Heart left ventricle (tissue), 16 donors: ENCODE measurements around the gene CKS1B. TPM values are rescaled to one million over a fixed set of nuclear protein-coding genes. Genes with fewer than 3 reads are reported as not detected.

Experiments
- ATAC-seq, 4 donors: fragments of 200-7000 bp; cut with Tn5 transposase; one replicate each; pipeline ENCODE4 v1.9.1; 2020 to 2022; ENCODE audit warnings: moderate library complexity in 4 of 4, mild to moderate bottlenecking in 3 of 4, moderate number of reproducible peaks in 1 of 4
- DNase-seq, 5 donors: peaks; one replicate each; pipeline ENCODE4 v3.0.0-alpha.2; 2020
- H3K27ac ChIP-seq, 12 donors: fragments of 200-600 bp; sonication (generic) in 4 of 12; one replicate each; pipeline versions ENCODE4 v1.5.0 to v1.8.0; 2016 to 2022; ENCODE audit warnings: mild to moderate bottlenecking in 2 of 12
- H3K27me3 ChIP-seq, 9 donors: fragments of 200-600 bp; sonication (generic) in 2 of 9; one replicate each; pipeline versions ENCODE4 v1.5.1 to v1.8.0; 2016 to 2022; ENCODE audit warnings: mild to moderate bottlenecking in 3 of 9
- H3K36me3 ChIP-seq, 9 donors: fragments of 200-600 bp; sonication (generic) in 2 of 9; one replicate each; pipeline versions ENCODE4 v1.5.0 to v1.8.0; 2018 to 2022; ENCODE audit warnings: mild to moderate bottlenecking in 2 of 9
- H3K4me1 ChIP-seq, 12 donors: fragments of 200-600 bp; sonication (generic) in 4 of 12; one replicate each; pipeline versions ENCODE4 v1.5.0 to v1.8.0; 2016 to 2022; ENCODE audit warnings: mild to moderate bottlenecking in 3 of 12
- H3K4me3 ChIP-seq, 12 donors: fragments of 200-600 bp; sonication (generic) in 4 of 12; one replicate each; pipeline versions ENCODE4 v1.5.0 to v1.8.0; 2017 to 2022; ENCODE audit warnings: mild to moderate bottlenecking in 9 of 12, moderate library complexity in 4 of 12
- H3K9me3 ChIP-seq, 12 donors: fragments of 200-600 bp; sonication (generic) in 4 of 12; one replicate each; pipeline versions ENCODE4 v1.5.0 to v1.8.0; 2016 to 2022; ENCODE audit warnings: mild to moderate bottlenecking in 1 of 12
- POLR2A ChIP-seq, 2 donors: fragments of 450-650 bp; IDR thresholded peaks; one replicate each; pipeline ENCODE4 v1.6.1; 2017; ENCODE audit warnings: antibody characterized with exemption in 2 of 2, mild to moderate bottlenecking in 2 of 2, moderate library complexity in 2 of 2
- WGBS, 4 donors: extraction: QIAGEN DNeasy Blood & Tissue Kit in 2 of 4; methylation state at CpG; one replicate each; pipeline versions ENCODE4 v1.1.5 to v1.1.7; 2013 to 2018; 5-methylcytosine and 5-hydroxymethylcytosine counted together
- intact Hi-C, 10 donors: fragments of 100-400 bp; cut with DNase I; formaldehyde crosslinking; loops; one replicate each; pipeline versions ENCODE4 v1.11.1 to v1.14.2; 2022
- polyA plus RNA-seq, 2 donors: library from polyadenylated mRNA; stranded (reverse); fragments of 200-250 nt; gene quantifications; one replicate each; pipeline ENCODE4 v1.2.3, GENCODE V29; 2013
- total RNA-seq, 9 donors: library from RNA; depleted of rRNA in 2 of 9; stranded (reverse); fragments of >200 nt in 2 of 9; fragmentation: NEBNext Ultra II Directional in 3 of 9; extraction: Animal tissue kit (Norgen Biotek cat#: 25700) in 3 of 9; gene quantifications; one replicate each; pipeline versions ENCODE4 v1.1.0 to v1.2.4, GENCODE V29; 2016 to 2023
- TF ChIP-seq, protein P1 (sequence below), 12 donors: fragments of 200-600 bp; sonication (generic) in 4 of 12; IDR thresholded peaks; one replicate each; pipeline versions ENCODE4 v1.5.0 to v1.8.0; 2018 to 2022; ENCODE audit warnings: antibody characterized with exemption in 12 of 12, mild to moderate bottlenecking in 5 of 12
- donor health status: ischemic (EF 13 %, LVEDD 7.1; RV severe dilation, severe dysfunction).
- donor health status: healthy with polysubstance abuse.
- donor health status: DM: no; HTN: yes; CAD: no.
- donor health status: DM: no; HTN: no; CAD: no.
- donor health status: ischemic (EF 25% LVEDD 6.9; RV normal size, moderate dysfunction).
- donor health status: ischemic (EF 25% LVEDD 5.7; RV mildly dilated, moderate dysfunction).
- donor health status: healthy.
- donor health status: DM: yes; HTN: yes; CAD: no.
- donor health status: ischemic (EF 35%, LVEDD 5.7; RV mildly dilated, moderate dysfunction).
- donor health status: nonischemic (EF 11% LVEDD 7.7; RV severe dilation, severe dysfunction).
- donor health status: DM: yes; HTN: yes; CAD: no.
- donor health status: PGD.
- donor health status: ischemic (EF 29% LVEDD 5.4; RV normal size, mild dysfunction).
- donor health status: nonischemic (EF 23%, LVEDD 6.1; RV moderate dilation, normal function).

CKS1B gene
- total and polyA plus RNA-seq, 11 donors, result 6.8 to 48.9 (median 16.7) TPM

DNA sequence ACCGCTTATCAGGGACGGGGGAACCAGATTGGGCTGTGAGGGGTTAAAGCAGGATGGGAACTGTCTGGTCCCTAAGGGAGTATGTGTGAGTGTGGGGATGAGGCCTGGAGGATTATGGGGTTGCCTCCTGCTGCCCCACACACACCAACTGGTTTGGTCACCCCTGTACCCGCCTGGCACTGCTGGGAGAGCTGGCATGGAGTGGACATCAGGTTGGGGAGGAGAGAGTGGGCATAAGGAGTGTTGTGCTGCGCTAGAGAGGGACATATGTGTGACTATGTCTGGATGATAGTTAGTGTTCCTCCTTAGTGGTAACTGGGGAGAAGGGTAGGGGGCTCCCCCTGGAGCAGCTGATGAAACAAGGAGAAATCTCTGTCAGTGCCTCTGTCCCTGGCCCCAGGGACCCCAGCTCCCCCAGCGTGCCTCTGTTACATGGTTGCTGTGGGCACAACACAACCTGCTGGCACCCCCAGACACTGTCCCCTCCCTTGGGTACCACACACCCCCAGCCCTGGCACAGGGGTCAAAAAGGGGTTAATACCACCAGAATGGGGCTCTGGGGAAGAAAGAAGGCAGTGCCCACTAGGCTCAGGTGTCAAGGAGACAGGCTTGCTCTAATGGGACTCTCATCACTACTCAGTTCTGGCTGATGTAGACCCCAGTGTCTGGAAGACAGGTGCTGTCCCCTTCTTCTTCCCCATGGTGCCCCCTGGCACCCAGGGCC is 30.0 kb downstream of the CKS1B start:
- Histone ChIP-seq H3K9me3 (no peaks in the 10 kb centered on the region), H3K4me1 (peaks cover 5 to 72% (median 58%) of the 10 kb centered on the region in 12 donors), H3K4me3 (peak overlapping the region; percentile 70 to 96 (median 84)), H3K27me3 (no peaks in the 10 kb centered on the region), H3K27ac (peak overlapping the region; percentile 77 to 98 (median 95)), H3K36me3 (no peaks in the 10 kb centered on the region)
- WGBS, 4 donors, result 31 to 44% (median 40%) methylated on average over 5 of the region's 5 CpGs
- ATAC-seq (no peak), DNase-seq (no peak)
- intact Hi-C loops, result loop anchor here in 5 of 10 donors (5.0 kb wide), 3 partner anchors 42 to 48 kb away; partner anchors contain the start of genes ADAM15 (in 4 of the 5) and PYGO2 (in 1 of the 5)
- no peak for TF ChIP-seq POLR2A (IDR thresholded peaks at IDR 0.05)
- TF ChIP-seq, protein P1, sequence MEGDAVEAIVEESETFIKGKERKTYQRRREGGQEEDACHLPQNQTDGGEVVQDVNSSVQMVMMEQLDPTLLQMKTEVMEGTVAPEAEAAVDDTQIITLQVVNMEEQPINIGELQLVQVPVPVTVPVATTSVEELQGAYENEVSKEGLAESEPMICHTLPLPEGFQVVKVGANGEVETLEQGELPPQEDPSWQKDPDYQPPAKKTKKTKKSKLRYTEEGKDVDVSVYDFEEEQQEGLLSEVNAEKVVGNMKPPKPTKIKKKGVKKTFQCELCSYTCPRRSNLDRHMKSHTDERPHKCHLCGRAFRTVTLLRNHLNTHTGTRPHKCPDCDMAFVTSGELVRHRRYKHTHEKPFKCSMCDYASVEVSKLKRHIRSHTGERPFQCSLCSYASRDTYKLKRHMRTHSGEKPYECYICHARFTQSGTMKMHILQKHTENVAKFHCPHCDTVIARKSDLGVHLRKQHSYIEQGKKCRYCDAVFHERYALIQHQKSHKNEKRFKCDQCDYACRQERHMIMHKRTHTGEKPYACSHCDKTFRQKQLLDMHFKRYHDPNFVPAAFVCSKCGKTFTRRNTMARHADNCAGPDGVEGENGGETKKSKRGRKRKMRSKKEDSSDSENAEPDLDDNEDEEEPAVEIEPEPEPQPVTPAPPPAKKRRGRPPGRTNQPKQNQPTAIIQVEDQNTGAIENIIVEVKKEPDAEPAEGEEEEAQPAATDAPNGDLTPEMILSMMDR (IDR thresholded peaks at IDR 0.05), result no peak

DNA sequence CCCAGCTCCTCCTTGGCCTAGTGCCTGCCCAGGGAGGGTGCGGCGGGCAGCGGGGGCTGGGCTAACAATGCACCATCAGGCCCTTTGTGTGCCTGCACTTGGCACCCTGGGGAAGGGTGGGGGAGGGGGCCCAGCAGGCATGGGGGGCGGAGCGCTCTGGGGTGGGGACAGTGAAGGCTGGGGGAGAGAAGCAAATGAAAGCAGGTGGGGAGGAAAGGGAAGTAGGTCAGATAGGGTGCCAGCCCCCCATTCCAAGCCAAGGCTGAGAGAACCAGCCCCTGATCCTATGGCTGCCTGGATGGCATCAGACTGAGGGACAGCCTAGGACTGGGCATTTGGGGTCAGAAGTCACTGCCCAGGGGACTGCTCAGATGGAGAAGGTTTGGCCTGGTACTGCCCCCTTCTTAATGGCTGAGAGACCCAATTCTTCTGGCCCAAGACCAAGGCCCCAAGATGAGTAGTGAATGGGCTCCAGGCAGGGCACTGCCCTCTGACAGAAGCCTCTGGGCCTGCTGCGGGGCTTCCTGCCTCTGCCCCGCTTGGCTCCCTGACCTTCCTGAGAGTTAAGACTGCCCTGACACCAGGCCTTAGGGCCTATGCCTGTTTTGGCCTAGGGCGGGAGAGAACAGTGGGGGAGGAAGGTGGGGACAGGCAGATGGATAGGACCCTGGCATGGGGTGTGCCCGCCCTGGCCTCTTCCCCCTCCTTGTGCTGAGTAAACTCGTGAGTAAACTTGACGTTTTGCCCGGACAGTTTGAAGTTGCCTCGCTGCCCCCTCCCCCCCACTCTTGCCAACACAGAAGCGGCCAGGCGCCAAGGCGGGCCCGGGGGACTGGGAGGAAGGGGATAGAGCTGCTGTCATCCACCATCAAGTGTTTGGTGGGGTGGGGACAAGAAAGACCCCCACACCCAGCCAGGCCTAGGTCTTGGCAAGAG is 30.9 kb downstream of the CKS1B start:
- no peaks in the 10 kb centered on the region for H3K36me3 ChIP-seq
- H3K9me3 ChIP-seq, result no peaks in the 10 kb centered on the region
- 38 to 45% (median 42%) methylated on average over 16 to 17 of the region's 17 CpGs for WGBS, 4 donors
- ATAC-seq (peak in 3 of 4 donors; percentile 0 to 31 (median 27)), DNase-seq (peak; percentile 78 to 89 (median 82))
- intact Hi-C loops, result no loop called here
- H3K27me3 ChIP-seq, result no peaks in the 10 kb centered on the region
- peak in 1 of 2 donors; percentile 46 for TF ChIP-seq POLR2A (IDR thresholded peaks at IDR 0.05)
- TF ChIP-seq, protein P1 (IDR thresholded peaks at IDR 0.05), result no peak
- H3K27ac ChIP-seq, result peak overlapping the region; percentile 77 to 98 (median 95)
- peak overlapping the region in 8 of 12 donors; percentile 26 to 96 (median 84) for H3K4me3 ChIP-seq
- peaks cover 5 to 64% (median 50%) of the 10 kb centered on the region in 12 donors for H3K4me1 ChIP-seq

DNA sequence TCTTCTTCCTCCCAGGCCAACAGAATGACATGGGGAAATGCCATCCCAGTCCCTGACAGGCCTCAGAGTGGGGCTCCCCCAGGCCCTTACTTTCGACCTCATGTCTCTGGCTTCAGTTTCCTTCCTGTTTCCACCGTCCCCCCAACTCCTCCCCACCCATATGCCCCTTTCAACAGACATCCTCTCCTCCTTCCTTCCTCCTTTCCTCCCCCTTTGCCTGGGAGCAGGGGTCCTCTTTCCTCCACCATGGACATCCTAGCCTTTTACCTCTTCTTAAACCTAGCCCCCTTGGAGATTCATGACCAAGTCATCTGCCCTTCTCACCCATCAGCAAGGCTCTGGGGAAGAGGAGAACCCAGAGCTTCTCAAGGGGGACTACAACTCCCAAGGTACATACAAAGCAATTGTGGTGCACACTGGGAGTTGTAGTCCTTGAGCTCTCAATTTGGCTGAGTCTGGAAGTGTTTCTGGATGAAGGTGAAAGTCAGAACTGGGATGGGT is 32.2 kb downstream of the CKS1B start:
- TF ChIP-seq, protein P1 (IDR thresholded peaks at IDR 0.05), result no peak
- TF ChIP-seq POLR2A (IDR thresholded peaks at IDR 0.05), result no peak
- DNase-seq (peak in 2 of 5 donors; percentile 43 to 44), ATAC-seq (no peak)
- peak overlapping the region in 2 of 12 donors; percentile 7 to 83 for H3K4me3 ChIP-seq
- no peaks in the 10 kb centered on the region for H3K36me3 ChIP-seq
- H3K27ac ChIP-seq, result peak overlapping the region; percentile 77 to 98 (median 95)
- H3K4me1 ChIP-seq, result peaks cover 8 to 75% (median 55%) of the 10 kb centered on the region in 12 donors
- WGBS, 4 donors, result 42 to 64% (median 47%) methylated on average over 2 of the region's 2 CpGs
- H3K9me3 ChIP-seq, result no peaks in the 10 kb centered on the region
- no peaks in the 10 kb centered on the region for H3K27me3 ChIP-seq
- intact Hi-C loops, result no loop called here
